ENCODE data around the gene GIMD1. TPM values are rescaled to one million over a fixed set of nuclear protein-coding genes. Genes with fewer than 3 reads are reported as not detected.
"Not testable (repeated sequence)": the region's sequence is repeated elsewhere in the genome, so short reads cannot be mapped to it uniquely, and the experiment has no call there.

GIMD1 gene
- total RNA-seq, 4 donors from 2014 or later = not detected

GRCh38 chr4:106333186-106333585 is 35.4 kb downstream of the GIMD1 start:
- Histone ChIP-seq H3K36me3 (peaks cover 87% of the 10 kb centered on the region), H3K4me3 (no peak overlapping the region), H3K27ac (no peak overlapping the region), H3K9me3 (peaks cover 5% of the 10 kb centered on the region), H3K27me3 (no peaks in the 10 kb centered on the region), H3K4me1 (no peaks in the 10 kb centered on the region)
- TF ChIP-seq CTCF (IDR thresholded peaks at IDR 0.05) (no peak), EP300 (IDR thresholded peaks at IDR 0.05) (no peak), POLR2AphosphoS5 (IDR thresholded peaks at IDR 0.05) (no peak), POLR2A (IDR thresholded peaks at IDR 0.05) (no peak)
- WGBS = 93% methylated on average over 5 of the region's 5 CpGs
- DNase-seq (ENCODE audit: low spot score in 2 of 2) = no peak

DNA sequence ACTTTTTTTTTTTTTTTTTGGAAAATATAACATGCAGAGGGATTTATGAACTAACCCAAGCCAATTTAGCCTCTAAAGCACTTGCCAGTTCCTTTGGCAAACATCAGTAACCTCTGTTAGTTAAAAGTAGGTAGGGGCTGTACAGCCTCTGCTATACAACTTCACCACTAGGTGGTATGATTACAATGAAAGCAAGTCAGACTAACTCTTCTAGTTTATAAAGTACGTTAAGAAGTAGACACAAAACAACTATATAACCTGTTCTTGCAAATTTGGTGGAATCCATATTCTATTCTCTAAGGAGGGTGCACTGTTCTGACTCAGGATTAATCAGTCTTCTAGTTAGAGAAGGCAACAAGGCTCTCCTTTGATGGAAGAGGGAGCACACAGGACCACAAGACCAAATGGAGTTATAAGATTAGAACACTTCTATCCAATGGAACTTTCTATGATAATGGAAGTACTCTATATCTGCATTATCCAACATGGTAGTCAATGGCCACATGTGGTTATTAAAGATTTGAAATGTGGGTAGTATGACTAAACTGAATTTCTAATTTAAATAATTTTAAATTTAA is 39.4 kb downstream of the GIMD1 start:
- no peaks in the 10 kb centered on the region for H3K27me3 ChIP-seq
- H3K36me3 ChIP-seq = peaks cover 73% of the 10 kb centered on the region
- H3K4me1 ChIP-seq = no peaks in the 10 kb centered on the region
- TF ChIP-seq EP300 (IDR thresholded peaks at IDR 0.05) (no peak), POLR2AphosphoS5 (IDR thresholded peaks at IDR 0.05) (no peak), CTCF (IDR thresholded peaks at IDR 0.05) (peak; percentile 25 to 39), POLR2A (IDR thresholded peaks at IDR 0.05) (no peak)
- no peak overlapping the region for H3K4me3 ChIP-seq
- H3K9me3 ChIP-seq = no peaks in the 10 kb centered on the region
- 17% methylated on average over 1 of the region's 1 CpG for WGBS
- DNase-seq (ENCODE audit: low spot score in 2 of 2) = no peak
- H3K27ac ChIP-seq = no peak overlapping the region

- no peak overlapping the region for H3K4me3 ChIP-seq
- peaks cover 49% of the 10 kb centered on the region for H3K36me3 ChIP-seq
- no peaks in the 10 kb centered on the region for H3K4me1 ChIP-seq
- no peak for DNase-seq (ENCODE audit: low spot score in 2 of 2)
- TF ChIP-seq EP300 (IDR thresholded peaks at IDR 0.05) = no peak
- TF ChIP-seq POLR2AphosphoS5 (IDR thresholded peaks at IDR 0.05) = no peak
- TF ChIP-seq CTCF (IDR thresholded peaks at IDR 0.05) = no peak
- TF ChIP-seq POLR2A (IDR thresholded peaks at IDR 0.05) = no peak
- H3K9me3 ChIP-seq = no peaks in the 10 kb centered on the region
- no peaks in the 10 kb centered on the region for H3K27me3 ChIP-seq
- H3K27ac ChIP-seq = no peak overlapping the region
These were observed 42.8 kb downstream of the GIMD1 start for GRCh38 chr4:106325800-106326199.

DNA sequence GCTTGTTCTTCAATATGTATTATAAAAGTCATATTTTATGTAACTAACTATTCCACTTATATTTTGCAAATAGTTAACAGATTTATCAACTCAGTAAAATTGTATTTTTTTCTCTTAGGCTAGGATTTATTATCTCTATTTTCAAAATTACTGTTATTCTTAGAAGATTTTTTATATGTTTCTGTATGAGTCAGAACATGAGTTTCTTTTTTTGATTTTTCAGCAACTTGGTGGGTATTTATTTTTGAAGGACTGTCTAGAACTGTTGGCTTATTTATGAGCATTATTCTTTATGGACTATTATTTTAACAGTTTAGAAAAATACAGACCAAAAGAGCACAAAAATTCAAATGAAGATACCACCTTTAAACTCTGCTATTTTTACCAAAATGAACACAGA is 45.5 kb downstream of the GIMD1 start:
- Histone ChIP-seq H3K27ac (no peak overlapping the region), H3K27me3 (no peaks in the 10 kb centered on the region), H3K9me3 (no peaks in the 10 kb centered on the region), H3K4me1 (peaks cover 16% of the 10 kb centered on the region), H3K36me3 (peaks cover 30% of the 10 kb centered on the region), H3K4me3 (no peak overlapping the region)
- no peak for DNase-seq (ENCODE audit: low spot score in 2 of 2)
- TF ChIP-seq EP300 (IDR thresholded peaks at IDR 0.05) (no peak), POLR2A (IDR thresholded peaks at IDR 0.05) (no peak), CTCF (IDR thresholded peaks at IDR 0.05) (no peak), POLR2AphosphoS5 (IDR thresholded peaks at IDR 0.05) (no peak)

- 72% methylated on average over 6 of the region's 6 CpGs for WGBS
- not testable (repeated sequence) for H3K27me3 ChIP-seq; H3K27ac ChIP-seq; DNase-seq (ENCODE audit: low spot score in 2 of 2); H3K4me3 ChIP-seq; H3K9me3 ChIP-seq
- peaks cover 17% of the 10 kb centered on the region for H3K36me3 ChIP-seq
- peaks cover 29% of the 10 kb centered on the region for H3K4me1 ChIP-seq
These were observed 46.8 kb downstream of the GIMD1 start for GRCh38 chr4:106321814-106322213.

- Histone ChIP-seq H3K4me1 (peaks cover 30% of the 10 kb centered on the region), H3K36me3 (peaks cover 10% of the 10 kb centered on the region)
- not testable (repeated sequence) for DNase-seq (ENCODE audit: low spot score in 2 of 2); H3K4me3 ChIP-seq; H3K9me3 ChIP-seq; H3K27ac ChIP-seq; H3K27me3 ChIP-seq
- WGBS = 98% methylated on average over 22 of the region's 34 CpGs
These were observed 47.4 kb downstream of the GIMD1 start for GRCh38 chr4:106321168-106321567.

Measured in suprapubic skin (tissue), 4 donors.